NB4 (cell line): ENCODE results near the gene OR13J1.
"Not testable (repeated sequence)": the region's sequence is repeated elsewhere in the genome, so short reads cannot be mapped to it uniquely, and the experiment has no call there.

Experiments
- DNase-seq: peaks from one replicate; pipeline ENCODE4 v3.0.0; 2010; ENCODE audit warnings: low read depth
- H3K4me3 ChIP-seq: one replicate; pipeline ENCODE4 v1.5.1; 2011; ENCODE audit warnings: mild to moderate bottlenecking, low read depth, low read length, moderate library complexity
- CTCF ChIP-seq: IDR thresholded peaks from one replicate; pipeline ENCODE4 v1.5.1; 2012; ENCODE audit warnings: low read depth, low read length
- MAX ChIP-seq: IDR thresholded peaks from 2 replicates; pipeline ENCODE4 v1.6.1; 2011; ENCODE audit warnings: low read depth, low read length
- MYC ChIP-seq: IDR thresholded peaks from 2 replicates; pipeline ENCODE4 v1.6.1; 2011; ENCODE audit warnings: low read depth, low read length
- POLR2A ChIP-seq: IDR thresholded peaks from 2 replicates; pipeline ENCODE4 v1.6.1; 2011; ENCODE audit warnings: mild to moderate bottlenecking; ENCODE audit not compliant: insufficient read length; ENCODE audit errors: extremely low read depth

The OR13J1 gene

GRCh38 chr9:35870351-35870923 lies at the start of gene OR13J1:
Gene OR13J1 (minus strand): TSS chr9:35870401. CDS start chr9:35870401, 0 bp downstream.
- TF ChIP-seq CTCF (no peak), MAX (no peak), MYC (no peak), POLR2A (no peak)
- DNase-seq: no peak

GRCh38 chr9:35919212-35920008 lies 49.2 kb upstream of the OR13J1 start:
- TF ChIP-seq MYC (no peak), CTCF (no peak), MAX (no peak), POLR2A (no peak)
- DNase-seq: no peak
- H3K4me3 ChIP-seq: no peak overlapping the region

More at GRCh38 chr9:35870351-35870923, at the start of gene OR13J1:
- no peak within 1 kb of the TSS for H3K4me3 ChIP-seq

GRCh38 chr9:35918780-35919179 lies 48.6 kb upstream of the OR13J1 start:
- H3K4me3 ChIP-seq: no peak overlapping the region
- DNase-seq: no peak
- TF ChIP-seq POLR2A: no peak
- TF ChIP-seq MYC: no peak

GRCh38 chr9:35917261-35917660 lies 47.1 kb upstream of the OR13J1 start:
- DNase-seq: no peak
- TF ChIP-seq MYC (no peak), MAX (no peak), POLR2A (no peak), CTCF (no peak)

GRCh38 chr9:35915681-35916294 lies 45.6 kb upstream of the OR13J1 start:
- TF ChIP-seq MAX: no peak
- no peak for TF ChIP-seq MYC
- no peak for TF ChIP-seq CTCF
- TF ChIP-seq POLR2A: no peak

More at GRCh38 chr9:35917261-35917660, 47.1 kb upstream of the OR13J1 start:
- H3K4me3 ChIP-seq: no peak overlapping the region

GRCh38 chr9:35914301-35914807 lies 44.2 kb upstream of the OR13J1 start:
- no peak for TF ChIP-seq POLR2A
- no peak for TF ChIP-seq CTCF
- no peak for TF ChIP-seq MYC
- no peak for TF ChIP-seq MAX
- peak; percentile 22 for DNase-seq
- no peak overlapping the region for H3K4me3 ChIP-seq

More at GRCh38 chr9:35915681-35916294, 45.6 kb upstream of the OR13J1 start:
- H3K4me3 ChIP-seq: no peak overlapping the region
- no peak for DNase-seq

GRCh38 chr9:35913429-35913828 lies 43.2 kb upstream of the OR13J1 start:
- DNase-seq, H3K4me3 ChIP-seq: not testable (repeated sequence)
